H9 (cell line): Measurements from ENCODE around the gene SPC24. TPM values are rescaled to one million over a fixed set of nuclear protein-coding genes. Genes with fewer than 3 reads are reported as not detected.
"Not testable (repeated sequence)": the region's sequence is repeated elsewhere in the genome, so short reads cannot be mapped to it uniquely, and the experiment has no call there.

Experiments
- DNase-seq: peaks from one replicate; pipeline ENCODE4 v3.0.0-alpha.2; 2017
- H2AFZ ChIP-seq: one replicate; pipeline ENCODE4 v1.6.1; 2013; ENCODE audit warnings: mild to moderate bottlenecking, low read length, control low read depth, moderate library complexity
- H2AK5ac ChIP-seq: 2 replicates; pipeline ENCODE4 v1.6.1; 2013; ENCODE audit warnings: low read length, control low read depth, mixed read lengths; ENCODE audit not compliant: insufficient read length
- H2BK120ac ChIP-seq: one replicate; pipeline ENCODE4 v1.6.1; 2013; ENCODE audit warnings: low read depth, mild to moderate bottlenecking, low read length, control low read depth, inconsistent platforms; ENCODE audit not compliant: poor library complexity, severe bottlenecking
- H2BK12ac ChIP-seq: 2 replicates; pipeline ENCODE4 v1.6.1; 2013; ENCODE audit warnings: low read length, control low read depth, mixed read lengths, low read depth; ENCODE audit not compliant: insufficient read length
- H2BK15ac ChIP-seq: 2 replicates; pipeline ENCODE4 v1.6.1; 2013; ENCODE audit warnings: low read depth, low read length, control low read depth
- H2BK20ac ChIP-seq: one replicate; pipeline ENCODE4 v1.6.1; 2013; ENCODE audit warnings: low read depth, mild to moderate bottlenecking, low read length, control low read depth, inconsistent platforms; ENCODE audit not compliant: poor library complexity, severe bottlenecking
- H2BK5ac ChIP-seq: 2 replicates; pipeline ENCODE4 v1.6.1; 2013; ENCODE audit warnings: low read length, control low read depth, mixed read lengths; ENCODE audit not compliant: insufficient read length
- H3K14ac ChIP-seq: 2 replicates; pipeline ENCODE4 v1.6.1; 2013; ENCODE audit warnings: low read length, control low read depth; ENCODE audit not compliant: insufficient read depth
- H3K18ac ChIP-seq: 2 replicates; pipeline ENCODE4 v1.6.1; 2013; ENCODE audit warnings: low read depth, mild to moderate bottlenecking, mixed read lengths, low read length, control low read depth; ENCODE audit not compliant: insufficient read length
- H3K23ac ChIP-seq: 2 replicates; pipeline ENCODE4 v1.6.1; 2013; ENCODE audit warnings: low read length, control low read depth, mixed read lengths, low read depth; ENCODE audit not compliant: insufficient read length
- H3K23me2 ChIP-seq: 2 replicates; pipeline ENCODE4 v1.6.1; 2013; ENCODE audit warnings: low read depth, mild to moderate bottlenecking, mixed read lengths, low read length, control low read depth; ENCODE audit not compliant: insufficient read length, poor library complexity, severe bottlenecking
- H3K27ac ChIP-seq: 2 replicates; pipeline ENCODE4 v1.5.1; 2013; ENCODE audit warnings: low read length, control low read depth, mixed read lengths, low read depth; ENCODE audit not compliant: insufficient read length
- H3K27me3 ChIP-seq: 2 replicates; pipeline ENCODE4 v1.6.1; 2013; ENCODE audit warnings: low read length, control low read depth, inconsistent platforms; ENCODE audit not compliant: insufficient read depth
- H3K4ac ChIP-seq: 2 replicates; pipeline ENCODE4 v1.6.1; 2013; ENCODE audit warnings: low read depth, mild to moderate bottlenecking, control low read depth, inconsistent platforms, low read length, moderate library complexity
- H3K4me1 ChIP-seq: 2 replicates; pipeline ENCODE4 v1.6.1; 2013; ENCODE audit warnings: low read length, control low read depth, inconsistent platforms; ENCODE audit not compliant: insufficient read depth
- H3K4me2 ChIP-seq: 2 replicates; pipeline ENCODE4 v1.6.1; 2013; ENCODE audit warnings: low read length, control low read depth, mixed read lengths; ENCODE audit not compliant: insufficient read length, insufficient read depth
- H3K56ac ChIP-seq: 2 replicates; pipeline ENCODE4 v1.6.1; 2013; ENCODE audit warnings: low read depth, mild to moderate bottlenecking, mixed read lengths, low read length, control low read depth; ENCODE audit not compliant: insufficient read length
- H3K79me1 ChIP-seq: 2 replicates; pipeline ENCODE4 v1.6.1; 2013; ENCODE audit warnings: low read depth, mild to moderate bottlenecking, moderate library complexity, low read length, control low read depth, inconsistent platforms; ENCODE audit not compliant: insufficient read depth, poor library complexity, severe bottlenecking
- H3K79me2 ChIP-seq: 2 replicates; pipeline ENCODE4 v1.6.1; 2013; ENCODE audit warnings: low read length, control low read depth, inconsistent platforms; ENCODE audit not compliant: insufficient read depth
- H3K9ac ChIP-seq: 2 replicates; pipeline ENCODE4 v1.6.1; 2013; ENCODE audit warnings: low read length, control low read depth, mixed read lengths; ENCODE audit not compliant: insufficient read length; ENCODE audit errors: extremely low read depth
- H3K9me3 ChIP-seq: one replicate; pipeline ENCODE4 v1.6.1; 2013; ENCODE audit warnings: low read depth, low read length, inconsistent platforms; ENCODE audit not compliant: control insufficient read depth
- H3T11ph ChIP-seq: one replicate; pipeline ENCODE4 v1.6.1; 2013; ENCODE audit warnings: mild to moderate bottlenecking, low read length, control low read depth, inconsistent platforms
- H4K20me1 ChIP-seq: one replicate; pipeline ENCODE4 v1.6.1; 2013; ENCODE audit not compliant: control insufficient read depth, insufficient read length, insufficient read depth
- H4K5ac ChIP-seq: 2 replicates; pipeline ENCODE4 v1.6.1; 2013; ENCODE audit warnings: low read depth, mild to moderate bottlenecking, mixed read lengths, low read length, control low read depth; ENCODE audit not compliant: insufficient read length
- H4K8ac ChIP-seq: replicated peaks from 2 replicates; pipeline ENCODE4 v1.6.1; 2013; ENCODE audit warnings: low read length, control low read depth, mixed read lengths, low read depth; ENCODE audit not compliant: insufficient read length
- H4K91ac ChIP-seq: 2 replicates; pipeline ENCODE4 v1.6.1; 2013; ENCODE audit warnings: low read depth, mild to moderate bottlenecking, moderate library complexity, mixed read lengths, low read length, control low read depth; ENCODE audit not compliant: insufficient read length
- H3K27ac Mint-ChIP-seq, 3 experiments: 2 replicates in 2 of 3; 3 replicates in 1 of 3; pipeline ENCODE4 v1.8.0; 2020 to 2021; ENCODE audit warnings: mixed read lengths in 3 of 3, mild to moderate bottlenecking in 1 of 3, moderate library complexity in 1 of 3
- H3K27me3 Mint-ChIP-seq: 2 replicates; pipeline ENCODE4 v1.8.0; 2021; ENCODE audit warnings: low read depth, mild to moderate bottlenecking, moderate library complexity, mixed read lengths
- H3K36me3 Mint-ChIP-seq, 3 experiments: 2 replicates in 2 of 3; 3 replicates in 1 of 3; pipeline ENCODE4 v1.8.0; 2020 to 2021; ENCODE audit warnings: low read depth in 3 of 3, mixed read lengths in 3 of 3; ENCODE audit not compliant: insufficient read depth in 1 of 3
- H3K4me1 Mint-ChIP-seq, 2 experiments: 2 replicates each; pipeline ENCODE4 v1.8.0; 2020; ENCODE audit warnings: mixed read lengths in 2 of 2
- H3K4me3 Mint-ChIP-seq, 2 experiments: 2 replicates in 1 of 2; 3 replicates in 1 of 2; pipeline ENCODE4 v1.8.0; 2020 to 2021; ENCODE audit warnings: mild to moderate bottlenecking in 2 of 2, mixed read lengths in 2 of 2, moderate library complexity in 1 of 2
- H3K9me3 Mint-ChIP-seq, 2 experiments: 2 replicates in 1 of 2; 3 replicates in 1 of 2; pipeline ENCODE4 v1.8.0; 2020; ENCODE audit warnings: mild to moderate bottlenecking in 2 of 2, mixed read lengths in 2 of 2, moderate library complexity in 1 of 2
- CTCF ChIP-seq: fragments of 200-600 bp; sonication (generic); conservative IDR thresholded peaks from 3 replicates; pipeline ENCODE4 v1.8.0; 2021; ENCODE audit warnings: antibody characterized with exemption, mild to moderate bottlenecking
- WGBS: extraction: QIAGEN DNeasy Blood & Tissue Kit; methylation state at CpG from one replicate; pipeline ENCODE4 v1.1.7; 2013; ENCODE audit warnings: missing lambda C conversion rate, low lambda C conversion rate, mixed read lengths; ENCODE audit not compliant: insufficient read length; ENCODE audit errors: extremely low coverage; 5-methylcytosine and 5-hydroxymethylcytosine counted together
- total RNA-seq: library from RNA; stranded (reverse); gene quantifications from 2 replicates; pipeline ENCODE4 v1.2.1, GENCODE V29; 2021

SPC24 gene
- total RNA-seq, 1 experiment from 2014 or later = 51.5 TPM

- Mint-ChIP-seq H3K27ac (peak overlapping the region in 1 of 3 experiments; percentile 67; a peak in 2 of 7 replicates), H3K36me3 (peaks cover 16 to 45% (median 27%) of the 10 kb centered on the region in 3 experiments; a peak in 6 of 7 replicates), H3K27me3 (no peaks in the 10 kb centered on the region; the same call in 1 of the 2 replicates), H3K4me3 (no peak overlapping the region), H3K9me3 (no peaks in the 10 kb centered on the region), H3K4me1 (0 out of 4 replicates have a peak, but pooled peaks cover 0 to 3% of the 10 kb centered on the region in 2 experiments)
- Histone ChIP-seq H3K23ac (no peak overlapping the region), H3K23me2 (no peaks in the 10 kb centered on the region), H3T11ph (no peak overlapping the region), H3K4me2 (no peak overlapping the region), H4K91ac (no peak overlapping the region), H3K9ac (peak overlapping the region; percentile 26), H2BK5ac (no peak overlapping the region), H3K4ac (no peak overlapping the region), H2BK20ac (no peak overlapping the region), H3K9me3 (no peaks in the 10 kb centered on the region), H4K20me1 (no peaks in the 10 kb centered on the region), H4K5ac (no peak overlapping the region), H3K79me2 (no peaks in the 10 kb centered on the region), H3K4me1 (no peaks in the 10 kb centered on the region; the same call in 1 of the 2 replicates), H2AK5ac (no peak overlapping the region), H2BK12ac (no peak overlapping the region), H3K79me1 (no peaks in the 10 kb centered on the region), H2BK120ac (no peak overlapping the region), H4K8ac (no peak overlapping the region), H3K14ac (no peak overlapping the region), H3K27me3 (no peaks in the 10 kb centered on the region), H3K56ac (no peak overlapping the region), H3K27ac (no peak overlapping the region), H2BK15ac (0 out of 2 replicates have a peak overlapping the region, but pooled peaks have one; percentile 48), H3K18ac (no peak overlapping the region), H2AFZ (no peak overlapping the region)
- DNase-seq = no peak
- TF ChIP-seq CTCF = no peak
- no CpG with 5 or more reads among the region's 11 CpGs for WGBS
These were observed 24.2 kb upstream of the SPC24 start for GRCh38 chr19:11179716-11180297.

DNA sequence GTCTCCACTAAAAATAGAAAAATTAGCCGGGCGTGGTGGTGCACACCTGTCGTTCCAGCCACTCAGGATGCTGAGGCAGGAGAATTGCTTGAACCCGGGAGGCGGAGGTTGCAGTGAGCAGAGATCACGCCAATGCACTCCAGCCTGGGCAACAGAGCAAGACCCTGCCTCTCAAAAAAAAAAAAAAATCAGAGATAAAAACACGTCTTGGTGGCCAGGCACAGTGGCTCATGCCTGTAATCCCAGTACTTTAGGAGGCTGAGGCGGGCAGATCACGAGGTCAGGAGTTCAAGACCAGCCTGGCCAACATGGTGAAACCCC, 23.5 kb upstream of the SPC24 start:
- not testable (repeated sequence) for H3K14ac ChIP-seq, H4K5ac ChIP-seq, H3K4me1 Mint-ChIP-seq, H2AFZ ChIP-seq, H4K20me1 ChIP-seq, DNase-seq, H4K8ac ChIP-seq, H3K27ac Mint-ChIP-seq, H3K56ac ChIP-seq, H3K27me3 Mint-ChIP-seq, H2BK12ac ChIP-seq, H2BK15ac ChIP-seq, H3K79me1 ChIP-seq, H3K9me3 Mint-ChIP-seq, H3K18ac ChIP-seq, H2AK5ac ChIP-seq, H2BK120ac ChIP-seq, H2BK5ac ChIP-seq, H3K9me3 ChIP-seq, H3K23ac ChIP-seq, H2BK20ac ChIP-seq, H4K91ac ChIP-seq, H3K4me2 ChIP-seq, H3K23me2 ChIP-seq, H3K79me2 ChIP-seq, H3K27me3 ChIP-seq, H3K9ac ChIP-seq, H3T11ph ChIP-seq, H3K27ac ChIP-seq, H3K4me3 Mint-ChIP-seq, H3K4me1 ChIP-seq, H3K4ac ChIP-seq
- WGBS = no CpG with 5 or more reads among the region's 9 CpGs
- H3K36me3 Mint-ChIP-seq = peaks cover 20 to 47% (median 31%) of the 10 kb centered on the region in 3 experiments; a peak in 6 of 7 replicates
